ENCODE measurements around the gene COA8. TPM values are rescaled to one million over a fixed set of nuclear protein-coding genes. Genes with fewer than 3 reads are reported as not detected.

The COA8 gene
- total and polyA plus RNA-seq, 2 of the 13 experiments (the other 11 are each of a cell fraction or from before 2014, with no cell fraction given): 10.9 to 25.1 TPM

DNA sequence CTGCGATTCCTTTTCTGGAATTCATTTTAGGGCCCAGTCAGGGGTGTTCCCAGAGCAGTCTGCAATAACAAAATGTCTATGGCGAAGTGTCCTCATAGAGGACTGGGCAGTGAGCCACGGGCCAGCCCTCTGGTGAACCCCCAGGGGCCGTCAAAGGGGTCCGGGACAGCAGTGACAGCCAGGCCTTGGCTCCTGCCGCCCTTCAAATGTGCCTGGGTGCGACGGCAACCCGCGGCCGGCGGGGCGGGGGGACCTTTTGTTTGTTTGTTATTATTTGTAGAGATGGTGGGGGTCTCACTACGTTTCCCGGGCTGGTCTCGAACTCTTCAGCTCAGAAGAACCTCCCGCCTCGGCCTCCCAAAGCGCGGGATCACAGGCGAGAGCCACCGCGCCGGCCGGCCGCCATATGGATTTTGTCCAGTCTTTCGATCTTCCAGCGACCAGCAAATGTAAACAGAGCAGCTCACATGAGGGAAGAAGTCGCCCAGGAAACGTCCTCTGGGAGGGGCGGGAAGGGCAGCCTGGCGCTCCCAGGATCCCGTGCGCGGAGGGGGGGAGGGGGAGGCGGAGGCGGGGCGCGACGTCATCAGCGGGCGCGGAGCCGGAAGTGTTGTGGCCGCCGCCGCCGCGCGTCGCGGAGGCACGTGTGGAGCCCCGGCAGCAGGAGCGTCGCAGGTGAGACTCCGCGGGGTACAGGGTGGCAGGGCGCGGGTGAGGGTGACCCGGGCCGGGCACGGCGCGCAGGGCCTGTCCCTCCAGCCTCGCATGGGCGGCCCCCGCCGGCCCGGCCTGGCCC lies 34.0 kb upstream of the COA8 start, which contains the start of gene TRMT61A (continued):
- TF ChIP-seq IRF1 (CRISPR knock-in tag; IDR thresholded peaks at IDR 0.05; ENCODE audit: low read depth) (no peak), THYN1 (CRISPR knock-in tag; IDR thresholded peaks at IDR 0.05; ENCODE audit: borderline replicate concordance, low read depth) (no peak), ZNF296 (CRISPR knock-in tag; conservative IDR thresholded peaks at IDR 0.05) (no peak; the same call in 1 of the 2 replicates), ZNF816 (CRISPR knock-in tag; IDR thresholded peaks at IDR 0.05; ENCODE audit: borderline replicate concordance) (no peak), RBFOX2 (IDR thresholded peaks at IDR 0.05; ENCODE audit: low read depth, low read length) (peak; percentile 81), ZMAT3 (CRISPR knock-in tag; conservative IDR thresholded peaks at IDR 0.05) (no peak), CBX2 (IDR thresholded peaks at IDR 0.05; ENCODE audit: low read depth, low read length) (no peak), CBX2 (CRISPR knock-in tag; IDR thresholded peaks at IDR 0.05; ENCODE audit: low read depth) (no peak), ZKSCAN1 (IDR thresholded peaks at IDR 0.05; ENCODE audit: low read length) (no peak), ZNF33A (CRISPR knock-in tag; IDR thresholded peaks at IDR 0.05; ENCODE audit: borderline replicate concordance) (no peak), THRA (CRISPR knock-in tag; IDR thresholded peaks at IDR 0.05; ENCODE audit: borderline replicate concordance) (peak; percentile 53; the same call in 1 of the 2 replicates), CEBPZ (IDR thresholded peaks at IDR 0.05; ENCODE audit: low read length) (no peak), ZNF24 (IDR thresholded peaks at IDR 0.05) (no peak)
- TF ChIP-seq, protein P1, sequence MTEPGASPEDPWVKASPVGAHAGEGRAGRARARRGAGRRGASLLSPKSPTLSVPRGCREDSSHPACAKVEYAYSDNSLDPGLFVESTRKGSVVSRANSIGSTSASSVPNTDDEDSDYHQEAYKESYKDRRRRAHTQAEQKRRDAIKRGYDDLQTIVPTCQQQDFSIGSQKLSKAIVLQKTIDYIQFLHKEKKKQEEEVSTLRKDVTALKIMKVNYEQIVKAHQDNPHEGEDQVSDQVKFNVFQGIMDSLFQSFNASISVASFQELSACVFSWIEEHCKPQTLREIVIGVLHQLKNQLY (CRISPR knock-in tag; IDR thresholded peaks at IDR 0.05): no peak; the same call in 1 of the 2 replicates
- TF ChIP-seq, protein P2, sequence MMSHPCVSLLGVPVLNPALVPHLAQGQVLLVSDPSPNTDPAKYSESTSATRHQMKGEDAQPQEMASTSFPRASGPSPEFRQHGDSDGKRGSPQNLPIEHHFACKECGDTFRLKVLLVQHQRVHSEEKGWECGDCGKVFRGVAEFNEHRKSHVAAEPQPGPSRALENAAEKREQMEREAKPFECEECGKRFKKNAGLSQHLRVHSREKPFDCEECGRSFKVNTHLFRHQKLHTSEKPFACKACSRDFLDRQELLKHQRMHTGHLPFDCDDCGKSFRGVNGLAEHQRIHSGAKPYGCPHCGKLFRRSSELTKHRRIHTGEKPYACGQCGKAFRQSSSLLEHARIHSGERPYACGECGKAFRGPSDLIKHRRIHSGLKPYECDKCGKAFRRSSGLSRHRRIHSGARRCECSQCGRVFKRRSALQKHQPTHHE (CRISPR knock-in tag; IDR thresholded peaks at IDR 0.05; ENCODE audit: borderline replicate concordance): no peak
- TF ChIP-seq, protein P3, sequence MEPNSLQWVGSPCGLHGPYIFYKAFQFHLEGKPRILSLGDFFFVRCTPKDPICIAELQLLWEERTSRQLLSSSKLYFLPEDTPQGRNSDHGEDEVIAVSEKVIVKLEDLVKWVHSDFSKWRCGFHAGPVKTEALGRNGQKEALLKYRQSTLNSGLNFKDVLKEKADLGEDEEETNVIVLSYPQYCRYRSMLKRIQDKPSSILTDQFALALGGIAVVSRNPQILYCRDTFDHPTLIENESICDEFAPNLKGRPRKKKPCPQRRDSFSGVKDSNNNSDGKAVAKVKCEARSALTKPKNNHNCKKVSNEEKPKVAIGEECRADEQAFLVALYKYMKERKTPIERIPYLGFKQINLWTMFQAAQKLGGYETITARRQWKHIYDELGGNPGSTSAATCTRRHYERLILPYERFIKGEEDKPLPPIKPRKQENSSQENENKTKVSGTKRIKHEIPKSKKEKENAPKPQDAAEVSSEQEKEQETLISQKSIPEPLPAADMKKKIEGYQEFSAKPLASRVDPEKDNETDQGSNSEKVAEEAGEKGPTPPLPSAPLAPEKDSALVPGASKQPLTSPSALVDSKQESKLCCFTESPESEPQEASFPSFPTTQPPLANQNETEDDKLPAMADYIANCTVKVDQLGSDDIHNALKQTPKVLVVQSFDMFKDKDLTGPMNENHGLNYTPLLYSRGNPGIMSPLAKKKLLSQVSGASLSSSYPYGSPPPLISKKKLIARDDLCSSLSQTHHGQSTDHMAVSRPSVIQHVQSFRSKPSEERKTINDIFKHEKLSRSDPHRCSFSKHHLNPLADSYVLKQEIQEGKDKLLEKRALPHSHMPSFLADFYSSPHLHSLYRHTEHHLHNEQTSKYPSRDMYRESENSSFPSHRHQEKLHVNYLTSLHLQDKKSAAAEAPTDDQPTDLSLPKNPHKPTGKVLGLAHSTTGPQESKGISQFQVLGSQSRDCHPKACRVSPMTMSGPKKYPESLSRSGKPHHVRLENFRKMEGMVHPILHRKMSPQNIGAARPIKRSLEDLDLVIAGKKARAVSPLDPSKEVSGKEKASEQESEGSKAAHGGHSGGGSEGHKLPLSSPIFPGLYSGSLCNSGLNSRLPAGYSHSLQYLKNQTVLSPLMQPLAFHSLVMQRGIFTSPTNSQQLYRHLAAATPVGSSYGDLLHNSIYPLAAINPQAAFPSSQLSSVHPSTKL (CRISPR knock-in tag; IDR thresholded peaks at IDR 0.05): peak; percentile 25; the same call in 1 of the 2 replicates

Measured in HepG2 (cell line).